ENCODE results near the gene RNASE7. TPM values are rescaled to one million over a fixed set of nuclear protein-coding genes. Genes with fewer than 3 reads are reported as not detected.

RNASE7 gene
- total RNA-seq, 2 experiments from 2014 or later: not detected

DNA sequence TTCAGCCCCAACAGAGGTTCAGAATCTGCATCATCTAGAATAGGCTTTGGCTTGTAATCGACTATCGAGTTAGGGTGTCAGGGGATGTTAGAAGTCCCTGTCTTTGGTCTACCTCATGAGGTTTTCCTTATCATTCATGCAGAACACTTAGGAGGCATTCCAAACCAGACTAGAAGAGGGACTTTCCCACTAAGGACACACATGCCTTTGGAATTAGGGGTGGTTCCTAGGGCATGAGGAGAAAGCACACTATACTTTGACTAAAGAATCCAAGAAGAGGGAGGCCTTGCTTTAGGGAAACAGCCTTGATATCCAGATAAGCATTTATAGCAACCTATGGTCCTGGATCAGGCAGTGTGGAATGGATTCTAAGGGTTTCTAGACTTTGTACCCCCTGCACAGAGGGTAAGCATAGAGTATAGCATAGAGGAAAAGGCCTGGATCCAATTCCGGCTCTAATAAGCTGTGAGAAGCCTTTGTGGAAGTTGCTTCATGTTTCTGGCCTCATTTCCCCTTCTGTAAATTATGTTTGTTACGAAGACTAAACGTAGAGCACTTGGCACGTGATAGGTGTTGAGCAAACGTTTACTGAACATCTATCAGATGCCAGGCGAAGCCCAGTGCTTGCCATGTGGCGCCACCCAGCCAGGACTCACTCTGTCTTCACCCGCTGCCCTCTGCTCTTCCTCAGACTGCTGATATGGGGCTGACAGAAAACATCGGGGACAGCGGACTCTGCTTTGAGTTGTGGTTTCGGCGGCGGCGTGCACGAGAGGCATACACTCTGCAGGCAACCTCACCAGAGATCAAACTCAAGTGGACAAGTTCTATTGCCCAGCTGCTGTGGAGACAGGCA is 43.1 kb downstream of the RNASE7 start:
- ChIA-PET POLR2A (no interaction called here), CTCF (ENCODE audit: unreplicated experiment) (no interaction called here)
- Histone ChIP-seq H3K4me2 (ENCODE audit: low read length) (no peak overlapping the region), H4K20me1 (ENCODE audit: insufficient read depth, low read length) (no peaks in the 10 kb centered on the region), H3K9me3 (ENCODE audit: low read length) (no peaks in the 10 kb centered on the region), H3K36me3 (ENCODE audit: insufficient read depth, low read length) (no peaks in the 10 kb centered on the region), H3K9me2 (ENCODE audit: insufficient read depth, low read length) (no peaks in the 10 kb centered on the region), H3K27ac (ENCODE audit: low read depth, low read length, poor library complexity, severe bottlenecking) (no peak overlapping the region), H2AFZ (ENCODE audit: low read length) (no peak overlapping the region), H3K79me2 (ENCODE audit: insufficient read depth, low read depth, low read length) (no peaks in the 10 kb centered on the region), H3K4me1 (ENCODE audit: insufficient read depth, low read length, poor library complexity, severe bottlenecking) (peaks cover 11% of the 10 kb centered on the region), H3K4me3 (ENCODE audit: low read depth, low read length, poor library complexity, severe bottlenecking) (no peak overlapping the region)
- intact Hi-C loops (cut with micrococcal nuclease; ENCODE audit: unreplicated experiment): no loop called here
- no TSS peak for BruUV-seq (replicated peaks)
- no peak for DNase-seq (ENCODE audit: low spot score)
- TF ChIP-seq, protein P1, sequence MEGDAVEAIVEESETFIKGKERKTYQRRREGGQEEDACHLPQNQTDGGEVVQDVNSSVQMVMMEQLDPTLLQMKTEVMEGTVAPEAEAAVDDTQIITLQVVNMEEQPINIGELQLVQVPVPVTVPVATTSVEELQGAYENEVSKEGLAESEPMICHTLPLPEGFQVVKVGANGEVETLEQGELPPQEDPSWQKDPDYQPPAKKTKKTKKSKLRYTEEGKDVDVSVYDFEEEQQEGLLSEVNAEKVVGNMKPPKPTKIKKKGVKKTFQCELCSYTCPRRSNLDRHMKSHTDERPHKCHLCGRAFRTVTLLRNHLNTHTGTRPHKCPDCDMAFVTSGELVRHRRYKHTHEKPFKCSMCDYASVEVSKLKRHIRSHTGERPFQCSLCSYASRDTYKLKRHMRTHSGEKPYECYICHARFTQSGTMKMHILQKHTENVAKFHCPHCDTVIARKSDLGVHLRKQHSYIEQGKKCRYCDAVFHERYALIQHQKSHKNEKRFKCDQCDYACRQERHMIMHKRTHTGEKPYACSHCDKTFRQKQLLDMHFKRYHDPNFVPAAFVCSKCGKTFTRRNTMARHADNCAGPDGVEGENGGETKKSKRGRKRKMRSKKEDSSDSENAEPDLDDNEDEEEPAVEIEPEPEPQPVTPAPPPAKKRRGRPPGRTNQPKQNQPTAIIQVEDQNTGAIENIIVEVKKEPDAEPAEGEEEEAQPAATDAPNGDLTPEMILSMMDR (conservative IDR thresholded peaks at IDR 0.05; ENCODE audit: low read length): no peak
- no peak for TF ChIP-seq EZH2phosphoT487 (IDR thresholded peaks at IDR 0.05; ENCODE audit: borderline replicate concordance, low read depth, low read length)

DNA sequence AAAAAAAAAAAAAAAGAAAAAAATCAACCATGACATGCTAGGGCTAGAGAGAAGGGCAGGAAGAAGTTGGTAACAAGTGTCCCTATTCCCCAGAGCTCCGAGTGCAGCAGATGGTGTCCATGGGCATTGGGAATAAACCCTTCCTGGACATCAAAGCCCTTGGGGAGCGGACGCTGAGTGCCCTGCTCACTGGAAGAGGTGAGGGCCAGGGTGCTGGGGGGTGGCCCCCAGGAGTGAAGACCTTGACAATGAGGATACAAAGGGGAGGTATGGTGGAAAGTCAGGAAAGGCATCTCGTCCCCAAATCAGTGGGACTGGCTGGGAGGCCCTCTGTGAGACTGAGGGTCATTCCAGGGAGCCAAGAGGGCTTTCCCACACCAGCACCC is 44.7 kb downstream of the RNASE7 start:
- ChIA-PET CTCF (ENCODE audit: unreplicated experiment) (interaction anchor here (0.6 kb wide), 1 partner anchor 16 kb away, joined by 3 read pairs; no protein-coding TSS in a partner anchor), POLR2A (interaction anchor here (0.9 to 1.3 kb wide), 2 partner anchors 16 to 17 kb away, joined by 3 to 7 read pairs; partner anchors contain the start of gene ARHGEF40)
- intact Hi-C loops (cut with micrococcal nuclease; ENCODE audit: unreplicated experiment): loop anchor here (2.0 kb wide), 1 partner anchor 16 kb away; the partner anchor contains the start of gene ARHGEF40

More for the DNA sequence above, 44.7 kb downstream of the RNASE7 start:
- Histone ChIP-seq H3K27ac (ENCODE audit: low read depth, low read length, poor library complexity, severe bottlenecking) (no peak overlapping the region), H2AFZ (ENCODE audit: low read length) (no peak overlapping the region), H3K79me2 (ENCODE audit: insufficient read depth, low read depth, low read length) (no peaks in the 10 kb centered on the region), H3K9me2 (ENCODE audit: insufficient read depth, low read length) (no peaks in the 10 kb centered on the region), H3K4me3 (ENCODE audit: low read depth, low read length, poor library complexity, severe bottlenecking) (no peak overlapping the region), H3K36me3 (ENCODE audit: insufficient read depth, low read length) (no peaks in the 10 kb centered on the region), H4K20me1 (ENCODE audit: insufficient read depth, low read length) (no peaks in the 10 kb centered on the region), H3K4me1 (ENCODE audit: insufficient read depth, low read length, poor library complexity, severe bottlenecking) (peaks cover 11% of the 10 kb centered on the region), H3K9me3 (ENCODE audit: low read length) (no peaks in the 10 kb centered on the region), H3K4me2 (ENCODE audit: low read length) (no peak overlapping the region)
- DNase-seq (ENCODE audit: low spot score): no peak
- BruUV-seq (replicated peaks): no TSS peak
- no peak for TF ChIP-seq EZH2phosphoT487 (IDR thresholded peaks at IDR 0.05; ENCODE audit: borderline replicate concordance, low read depth, low read length)
- TF ChIP-seq, protein P1 (conservative IDR thresholded peaks at IDR 0.05; ENCODE audit: low read length): no peak

Measured in OCI-LY7 (cell line).